ENCODE results near the gene ERC2.

- no peak for TF ChIP-seq CTCF (conservative IDR thresholded peaks at IDR 0.05 in 1 of 2, IDR thresholded peaks at IDR 0.05 in 1 of 2; ENCODE audit: extremely low read depth in 1 of 2, insufficient read depth in 1 of 2, low read depth in 1 of 2, low read length in 2 of 2)
- no peak for TF ChIP-seq EZH2 (IDR thresholded peaks at IDR 0.05; ENCODE audit: borderline replicate concordance, low read length)
Observed at GRCh38 chr3:55571216-55571813, 897.0 kb downstream of the ERC2 start.

All from mammary epithelial cell (primary cell).